Thymus (tissue), 14 donors: Measurements from ENCODE around the gene ARRDC1. TPM values are rescaled to one million over a fixed set of nuclear protein-coding genes. Genes with fewer than 3 reads are reported as not detected.
"Not testable (repeated sequence)": the region's sequence is repeated elsewhere in the genome, so short reads cannot be mapped to it uniquely, and the experiment has no call there.

ENCODE experiments used
- DNase-seq, 9 donors: peaks; one replicate each; pipeline ENCODE4 v3.0.0-alpha.2; 2013; ENCODE audit warnings: low spot score in 9 of 9, low read depth in 6 of 9, missing footprints in 1 of 9
- H3K27ac ChIP-seq, 2 donors: one replicate each; pipeline ENCODE4 v1.5.1; 2013; ENCODE audit warnings: control low read depth in 1 of 2, low read depth in 1 of 2, low read length in 1 of 2, mild to moderate bottlenecking in 1 of 2, moderate library complexity in 1 of 2
- H3K27me3 ChIP-seq, 2 donors: one replicate each; pipeline ENCODE4 v1.5.1; 2013; ENCODE audit warnings: low read length in 1 of 2; ENCODE audit not compliant: control insufficient read depth in 2 of 2, insufficient read depth in 1 of 2
- H3K36me3 ChIP-seq, 2 donors: one replicate each; pipeline ENCODE4 v1.5.1; 2013; ENCODE audit warnings: low read length in 1 of 2, mild to moderate bottlenecking in 1 of 2, moderate library complexity in 1 of 2; ENCODE audit not compliant: control insufficient read depth in 2 of 2, insufficient read depth in 2 of 2
- H3K4me1 ChIP-seq, 2 donors: one replicate each; pipeline ENCODE4 v1.5.1; 2013; ENCODE audit warnings: low read length in 2 of 2; ENCODE audit not compliant: control insufficient read depth in 2 of 2, insufficient read depth in 2 of 2
- H3K4me3 ChIP-seq, 2 donors: one replicate each; pipeline ENCODE4 v1.5.1; 2013; ENCODE audit warnings: low read length in 2 of 2, control low read depth in 1 of 2, mild to moderate bottlenecking in 1 of 2
- H3K9me3 ChIP-seq, 2 donors: one replicate each; pipeline ENCODE4 v1.5.1; 2013; ENCODE audit warnings: low read length in 1 of 2, mild to moderate bottlenecking in 1 of 2; ENCODE audit not compliant: control insufficient read depth in 2 of 2, insufficient read depth in 1 of 2
- WGBS: extraction: QIAGEN DNeasy Blood & Tissue Kit; methylation state at CpG from one replicate; pipeline ENCODE4 v1.1.7; 2013; 5-methylcytosine and 5-hydroxymethylcytosine counted together
- long read RNA-seq, 10 donors: transcript quantifications; one replicate each; lab custom pipeline, GENCODE V29; 2026
- polyA plus RNA-seq: library from polyadenylated mRNA; stranded (reverse); fragments of 200-250 nt; gene quantifications from one replicate; pipeline ENCODE4 v1.2.3, GENCODE V29; 2013
- total RNA-seq: library from RNA; stranded (reverse); fragments of 120-200 nt; gene quantifications from one replicate; pipeline ENCODE4 v1.2.4, GENCODE V29; 2013
- donor health status: healthy.

The ARRDC1 gene
- 21.3 TPM for total RNA-seq
- 109 TPM for polyA plus RNA-seq
- long read RNA-seq, donor 1: 0 reads
- long read RNA-seq, donor 2: 0 reads
- long read RNA-seq, donor 3, transcript ARRDC1-205 (4 exons, 866 nt): minor isoform, 8 of 24 reads
- long read RNA-seq, donor 3, transcript ARRDC1-201 (8 exons, 1,586 nt): major isoform, 14 of 24 reads
- long read RNA-seq, donor 3, partial matches to known transcripts: 0 of 24 reads
- long read RNA-seq, donor 3, other reads (novel, unspliced or antisense): 0 of 24 reads
- long read RNA-seq, donor 4, transcript ARRDC1-201 (8 exons, 1,586 nt): major isoform, 5 of 8 reads
- long read RNA-seq, donor 4, partial matches to known transcripts: 0 of 8 reads
- long read RNA-seq, donor 4, other reads (novel, unspliced or antisense): 0 of 8 reads
- long read RNA-seq, donor 5, transcript ARRDC1-205 (4 exons, 866 nt): minor isoform, 5 of 27 reads
- long read RNA-seq, donor 5, transcript ARRDC1-201 (8 exons, 1,586 nt): major isoform, 12 of 27 reads
- long read RNA-seq, donor 5, partial matches to known transcripts: 7 of 27 reads
- long read RNA-seq, donor 5, other reads (novel, unspliced or antisense): 0 of 27 reads
- long read RNA-seq, donor 6, partial matches to known transcripts: 17 of 20 reads
- long read RNA-seq, donor 6, other reads (novel, unspliced or antisense): 0 of 20 reads
- long read RNA-seq, donor 7, transcript ARRDC1-201 (8 exons, 1,586 nt): major isoform, 5 of 8 reads
- long read RNA-seq, donor 7, partial matches to known transcripts: 0 of 8 reads
- long read RNA-seq, donor 7, other reads (novel, unspliced or antisense): 0 of 8 reads
- long read RNA-seq, donor 8, partial matches to known transcripts: 0 of 5 reads
- long read RNA-seq, donor 8, other reads (novel, unspliced or antisense): 0 of 5 reads
- long read RNA-seq, donor 9, partial matches to known transcripts: 0 of 2 reads
- long read RNA-seq, donor 9, other reads (novel, unspliced or antisense): 0 of 2 reads
- long read RNA-seq, donor 10, transcript ARRDC1-205 (4 exons, 866 nt): major isoform, 9 of 12 reads
- long read RNA-seq, donor 10, partial matches to known transcripts: 0 of 12 reads
- long read RNA-seq, donor 10, other reads (novel, unspliced or antisense): 0 of 12 reads

GRCh38 chr9:137605121-137606004, at the start of gene ARRDC1:
Gene ARRDC1, plus strand, starts transcription at chr9:137605686. Its CDS starts 32 bp downstream, at chr9:137605718.
- Histone ChIP-seq H3K4me1 (peaks cover 11 to 33% of the 10 kb centered on the region in 2 donors), H3K36me3 (no peaks in the 10 kb centered on the region), H3K27me3 (peaks cover 0 to 18% of the 10 kb centered on the region in 2 donors), H3K27ac (peak within 1 kb of the TSS in 1 of 2 donors; percentile 89), H3K4me3 (peak within 1 kb of the TSS; percentile 40 to 71), H3K9me3 (peaks cover 0 to 1% of the 10 kb centered on the region in 2 donors)
- peak; percentile 59 to 92 (median 83) for DNase-seq
- under 1% methylated on average over 109 of the region's 111 CpGs for WGBS

DNA sequence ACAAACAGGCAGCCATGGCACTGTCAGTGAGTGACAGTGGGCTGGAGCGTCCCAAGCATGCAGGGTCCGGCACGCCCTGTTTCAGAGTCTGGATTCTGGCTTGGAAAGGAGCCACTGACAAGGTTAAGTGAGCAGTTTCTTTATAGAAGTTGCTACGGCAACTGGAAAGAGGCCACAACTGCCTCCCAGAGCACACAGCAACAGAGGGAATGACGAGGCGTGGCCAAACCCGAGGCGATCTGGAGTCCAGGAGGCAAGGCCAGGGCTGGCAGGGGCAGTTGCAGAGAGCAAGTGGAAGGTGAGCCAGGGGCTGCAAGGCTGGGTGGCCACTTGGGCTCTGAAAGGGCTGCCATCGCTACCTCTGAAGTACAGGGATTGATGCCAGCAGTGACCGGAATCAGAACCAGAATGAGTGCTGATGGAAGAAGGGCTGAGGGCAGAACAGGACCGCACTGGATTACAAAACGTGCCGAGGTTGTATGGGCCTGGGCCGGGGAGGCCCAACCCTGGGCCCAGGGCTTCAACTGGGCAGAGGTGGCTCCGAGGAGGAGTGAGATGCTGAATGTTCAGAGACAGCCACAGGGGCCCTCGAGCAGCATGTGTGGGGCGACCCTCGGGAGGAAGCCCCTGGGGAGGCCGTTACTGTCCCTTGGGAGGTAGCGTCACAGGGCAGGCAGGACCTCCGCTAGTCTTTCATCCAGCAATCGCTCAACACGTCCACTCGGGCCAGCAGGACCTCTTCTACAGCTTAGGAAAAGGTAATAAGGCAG, 49.2 kb upstream of the ARRDC1 start:
- Histone ChIP-seq H3K27ac (peak overlapping the region; percentile 39 to 51), H3K27me3 (no peaks in the 10 kb centered on the region), H3K9me3 (no peaks in the 10 kb centered on the region), H3K36me3 (peaks cover 29 to 34% of the 10 kb centered on the region in 2 donors), H3K4me1 (peaks cover 0 to 12% of the 10 kb centered on the region in 2 donors), H3K4me3 (no peak overlapping the region)
- no peak for DNase-seq
- WGBS: 97% methylated on average over 24 of the region's 24 CpGs

- Histone ChIP-seq H3K4me3 (no peak overlapping the region), H3K36me3 (peaks cover 32 to 34% of the 10 kb centered on the region in 2 donors), H3K9me3 (no peaks in the 10 kb centered on the region), H3K27me3 (no peaks in the 10 kb centered on the region), H3K27ac (no peak overlapping the region), H3K4me1 (peaks cover 0 to 4% of the 10 kb centered on the region in 2 donors)
- DNase-seq: no peak
- WGBS: over 99% methylated on average over 4 of the region's 4 CpGs
Measured at GRCh38 chr9:137558127-137558526, 47.4 kb upstream of the ARRDC1 start.

DNA sequence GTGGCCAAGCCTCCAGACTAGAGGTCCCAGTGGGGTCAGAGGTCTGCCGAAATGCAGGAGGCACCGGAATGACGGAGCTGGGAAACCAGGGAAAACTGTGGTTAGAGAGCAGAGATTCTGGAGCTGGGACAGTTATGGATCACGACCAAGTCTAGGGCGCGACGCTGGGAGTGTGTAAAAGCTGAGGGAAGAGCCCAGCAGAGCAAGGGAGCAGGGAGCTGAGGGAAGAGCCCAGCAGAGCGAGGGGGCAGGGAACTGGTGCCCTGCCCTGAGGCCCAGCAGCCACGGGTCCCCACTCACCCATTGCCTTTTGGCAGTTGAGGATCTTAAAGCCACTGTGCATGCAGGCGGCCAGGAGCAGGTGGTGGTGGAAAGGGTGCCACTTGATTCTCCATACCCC, 41.4 kb upstream of the ARRDC1 start:
- H3K4me1 ChIP-seq: no peaks in the 10 kb centered on the region
- no peaks in the 10 kb centered on the region for H3K9me3 ChIP-seq
- no peaks in the 10 kb centered on the region for H3K27me3 ChIP-seq
- no peak overlapping the region for H3K27ac ChIP-seq
- H3K4me3 ChIP-seq: no peak overlapping the region
- DNase-seq: no peak
- peaks cover 19% of the 10 kb centered on the region in 2 donors for H3K36me3 ChIP-seq
- WGBS: 97% methylated on average over 10 of the region's 10 CpGs

GRCh38 chr9:137564817-137565411, 40.6 kb upstream of the ARRDC1 start:
- no peak overlapping the region for H3K27ac ChIP-seq
- H3K27me3 ChIP-seq: no peaks in the 10 kb centered on the region
- no peaks in the 10 kb centered on the region for H3K9me3 ChIP-seq
- 91% methylated on average over 17 of the region's 18 CpGs for WGBS
- no peaks in the 10 kb centered on the region for H3K4me1 ChIP-seq
- no peak for DNase-seq
- no peak overlapping the region for H3K4me3 ChIP-seq
- H3K36me3 ChIP-seq: peaks cover 18 to 22% of the 10 kb centered on the region in 2 donors

DNA sequence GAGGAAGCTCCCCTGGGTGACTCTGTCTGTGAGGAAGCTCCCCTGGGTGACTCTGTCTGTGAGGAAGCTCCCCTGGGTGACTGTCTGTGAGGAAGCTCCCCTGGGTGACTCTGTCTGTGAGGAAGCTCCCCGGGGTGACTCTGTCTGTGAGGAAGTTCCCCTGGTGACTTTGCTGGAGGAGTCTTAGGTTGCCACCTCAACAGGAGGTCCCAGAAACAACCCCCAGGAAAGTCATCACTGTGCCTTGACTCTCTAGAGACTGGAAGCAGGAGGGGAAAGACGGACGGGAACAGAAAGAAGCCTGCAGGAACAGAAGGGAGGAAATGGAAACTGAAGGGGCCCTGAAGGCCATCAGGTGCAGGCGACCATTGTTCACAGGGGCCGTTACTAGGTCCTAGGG, 37.0 kb upstream of the ARRDC1 start:
- not testable (repeated sequence) for H3K4me1 ChIP-seq, DNase-seq, H3K27me3 ChIP-seq, H3K4me3 ChIP-seq, H3K9me3 ChIP-seq, H3K27ac ChIP-seq
- 93% methylated on average over 5 of the region's 5 CpGs for WGBS
- H3K36me3 ChIP-seq: peaks cover 28 to 31% of the 10 kb centered on the region in 2 donors

GRCh38 chr9:137569609-137570203, 35.8 kb upstream of the ARRDC1 start:
- no peak overlapping the region for H3K27ac ChIP-seq
- no peak overlapping the region for H3K4me3 ChIP-seq
- H3K9me3 ChIP-seq: no peaks in the 10 kb centered on the region
- H3K36me3 ChIP-seq: peaks cover 25 to 28% of the 10 kb centered on the region in 2 donors
- H3K27me3 ChIP-seq: no peaks in the 10 kb centered on the region
- WGBS: over 99% methylated on average over 5 of the region's 5 CpGs
- no peaks in the 10 kb centered on the region for H3K4me1 ChIP-seq
- no peak for DNase-seq
